Measurements from ENCODE around the gene PUSL1.
"Not testable (repeated sequence)": the region's sequence is repeated elsewhere in the genome, so short reads cannot be mapped to it uniquely, and the experiment has no call there.

The PUSL1 gene

DNA sequence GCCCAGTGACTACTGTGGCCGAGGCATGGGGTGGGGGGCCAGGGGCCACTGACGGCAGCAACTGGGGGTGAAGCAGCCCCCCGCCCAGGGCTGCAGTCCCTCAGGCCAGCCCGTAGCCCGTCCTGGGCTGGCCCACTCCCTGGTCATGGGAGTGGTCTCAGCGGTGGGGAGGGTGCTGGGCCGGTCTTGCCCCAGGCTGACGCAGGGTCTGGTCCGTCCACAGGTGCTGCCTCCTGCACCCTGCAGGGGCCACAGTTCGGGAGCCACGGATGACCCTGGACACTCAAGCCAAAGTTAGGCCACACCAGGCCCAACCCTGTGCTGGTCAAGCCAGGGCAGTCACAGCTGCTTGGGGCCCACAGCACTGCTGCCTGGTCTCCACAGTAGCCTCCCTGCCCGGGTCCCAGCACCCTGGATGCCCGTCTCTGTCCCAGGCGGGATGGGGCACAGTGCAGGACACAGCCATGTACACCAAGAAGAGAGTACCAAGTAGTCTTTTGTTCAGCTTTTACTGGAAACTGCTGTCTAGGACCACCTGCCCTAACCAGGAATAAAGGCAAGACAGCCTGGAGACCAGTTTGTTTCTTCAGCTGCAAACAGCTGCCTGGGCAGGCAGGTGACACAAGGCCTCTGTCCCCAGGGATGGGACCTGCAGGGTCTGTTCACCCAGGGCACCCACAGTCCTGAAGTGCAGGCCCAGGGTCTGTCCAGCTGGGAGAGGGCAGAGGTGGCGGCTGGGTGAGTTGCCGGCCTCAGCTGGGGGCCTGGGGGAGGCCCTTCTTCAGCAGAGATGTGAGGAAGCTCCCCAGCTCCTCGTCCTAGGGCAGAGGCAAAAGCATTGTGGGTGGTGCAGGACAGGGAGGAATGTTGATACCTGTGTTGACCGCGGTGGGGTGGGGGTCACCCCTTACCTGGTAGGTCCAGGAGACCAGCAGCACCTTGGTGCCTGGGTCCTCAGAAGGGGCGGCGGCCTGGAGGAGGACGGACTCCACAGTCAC lies 3.0 kb downstream of the PUSL1 start:
- no peak for DNase-seq

DNA sequence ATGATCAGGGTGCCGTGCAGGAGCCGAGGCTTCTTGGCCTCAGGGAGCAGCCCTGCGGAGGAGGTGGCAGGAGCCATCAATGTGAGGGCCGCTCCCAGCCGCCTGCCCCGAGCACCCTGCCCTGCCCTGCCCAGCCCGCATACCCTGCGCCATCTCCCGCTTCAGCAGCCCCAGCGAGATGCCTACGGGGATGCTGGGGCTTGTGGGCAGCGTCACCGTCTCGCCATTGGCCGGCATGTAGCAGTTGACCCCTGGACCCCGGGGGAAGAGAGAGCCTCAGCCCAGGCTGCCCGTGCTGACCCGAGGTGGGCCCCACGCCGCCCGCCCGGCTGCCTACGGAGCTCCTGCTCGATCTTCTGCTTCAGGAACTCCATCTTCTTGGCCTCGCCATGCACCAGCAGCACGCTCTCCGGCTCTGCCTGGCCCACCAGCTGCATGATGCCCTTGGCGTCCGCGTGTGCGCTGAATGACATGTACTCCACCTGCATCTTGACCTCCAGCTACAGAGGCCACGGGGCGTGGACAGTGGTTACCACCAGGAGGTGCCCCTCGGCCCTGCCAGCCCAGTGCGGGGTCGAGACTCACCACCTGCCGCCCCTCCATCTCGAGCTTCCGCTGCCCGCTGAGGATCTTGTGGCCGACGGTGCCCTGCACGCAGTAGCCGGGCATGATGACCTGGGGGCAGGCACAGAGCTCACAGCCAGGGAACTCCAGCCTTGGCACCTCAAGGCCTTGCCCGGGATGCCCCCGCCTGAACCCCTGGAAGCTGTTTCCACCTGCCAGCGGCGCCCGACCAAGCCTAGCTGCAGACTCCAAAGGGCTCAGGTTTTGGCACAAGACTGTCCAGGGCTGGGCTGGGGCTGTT lies 4.3 kb downstream of the PUSL1 start:
- no peak for DNase-seq

DNA sequence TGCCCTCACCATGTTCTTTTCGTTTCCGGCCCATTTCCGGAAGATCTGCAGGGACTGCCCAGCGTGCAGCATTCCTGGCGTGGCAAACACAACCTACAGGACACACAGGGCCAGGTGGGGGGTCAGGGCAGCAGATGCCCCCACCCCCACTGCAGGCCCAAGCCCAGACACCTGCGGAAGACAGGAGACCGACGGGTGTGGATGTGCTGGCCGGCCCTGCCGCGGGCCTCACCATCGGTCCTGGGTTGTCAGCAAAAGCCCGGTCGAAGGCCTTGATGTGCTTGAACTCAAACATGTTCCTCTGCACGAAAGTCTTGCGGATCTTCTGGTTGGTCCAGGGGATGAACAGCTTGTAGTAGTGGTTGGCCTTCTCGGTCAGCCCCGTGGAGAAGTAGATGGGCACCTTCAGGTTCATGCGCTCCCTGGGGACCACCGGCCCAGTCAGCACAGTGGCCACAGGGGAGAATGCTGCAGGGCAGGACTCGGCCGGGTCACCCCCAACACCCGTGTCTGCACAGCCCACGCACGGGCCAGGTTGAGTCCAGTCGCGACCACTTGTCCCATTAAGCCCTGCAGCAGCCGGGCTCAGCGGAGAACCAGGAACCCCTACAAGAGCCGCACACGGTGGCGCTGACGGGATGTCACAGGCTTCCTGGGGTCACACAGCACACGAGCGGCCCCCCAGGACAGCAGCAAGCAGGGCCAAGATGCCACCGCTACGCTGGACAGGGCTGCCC lies 5.3 kb downstream of the PUSL1 start:
- DNase-seq: no peak

DNA sequence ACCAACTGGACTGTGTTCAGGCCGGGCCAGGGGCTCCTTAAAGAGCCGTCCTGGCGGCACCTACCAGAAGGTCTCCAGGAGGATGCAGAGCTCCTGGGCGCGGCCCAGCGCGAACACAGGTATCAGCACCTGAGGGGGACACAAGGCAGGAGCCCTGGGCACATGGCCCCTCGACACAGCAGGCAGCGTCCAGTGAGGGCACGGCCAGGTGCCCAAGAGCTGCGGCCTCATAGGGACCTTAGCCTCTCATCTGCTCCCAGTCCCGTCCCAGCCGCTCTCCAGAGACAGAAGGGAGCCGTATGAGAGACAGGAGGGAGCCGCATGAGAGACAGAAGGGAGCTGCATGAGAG lies 5.8 kb downstream of the PUSL1 start:
- DNase-seq: no peak

DNA sequence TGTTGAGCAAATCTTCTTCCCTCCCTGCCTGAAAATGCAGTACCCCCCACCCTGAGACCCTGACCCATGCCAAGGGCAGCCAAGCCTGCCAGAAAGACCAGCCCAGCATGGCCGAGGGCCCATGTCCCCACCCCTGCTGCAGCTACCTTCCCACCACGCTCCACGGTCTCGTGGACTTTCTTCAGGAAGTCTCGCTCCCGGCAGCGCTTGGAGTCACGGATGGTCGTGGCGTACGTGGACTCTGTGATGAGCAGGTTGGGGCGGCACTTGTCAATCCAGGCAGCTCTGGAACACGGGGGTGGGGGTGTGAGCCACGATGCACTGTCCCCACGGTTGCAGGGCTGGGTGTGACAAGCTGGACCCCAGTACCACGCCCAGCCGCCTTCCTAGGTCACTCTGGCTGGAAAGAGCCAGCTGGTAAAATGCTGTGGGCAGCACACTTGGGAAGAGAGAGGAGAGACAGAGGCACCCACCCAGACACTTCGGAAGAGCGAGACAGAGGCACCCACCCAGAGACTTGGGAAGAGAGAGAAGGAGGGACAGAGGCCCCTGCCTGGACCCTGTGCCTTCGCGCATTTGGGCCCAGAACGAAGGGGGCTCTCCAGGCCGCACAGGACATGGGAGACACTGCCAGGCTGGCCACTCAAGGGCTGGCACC lies 6.4 kb downstream of the PUSL1 start:
- DNase-seq: no peak

DNA sequence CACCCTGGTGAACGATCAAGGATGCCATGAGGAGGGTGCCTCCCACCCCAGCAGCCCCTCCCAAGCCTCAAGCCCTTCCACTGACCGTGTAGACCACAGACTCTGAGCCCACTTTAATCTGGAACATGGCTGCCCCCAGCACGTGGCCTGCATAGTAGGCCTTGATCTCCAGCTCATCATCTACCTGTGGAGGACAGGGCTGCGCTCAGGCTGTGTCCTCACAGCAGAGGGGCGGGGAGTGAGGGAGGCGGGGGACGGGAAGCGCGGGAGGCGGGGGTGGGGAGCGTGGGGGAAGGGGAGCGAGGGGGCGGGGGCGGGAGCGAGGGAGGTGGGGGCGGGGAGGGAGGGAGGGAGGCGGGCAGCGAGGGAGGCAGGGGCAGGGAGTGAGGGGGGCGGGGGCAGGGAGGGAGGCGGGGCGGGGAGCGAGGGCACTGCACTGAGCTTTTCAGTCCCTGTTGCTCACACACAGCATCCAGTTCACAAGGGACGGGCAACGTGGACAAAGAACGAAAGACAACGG lies 7.1 kb downstream of the PUSL1 start:
- no peak for DNase-seq

DNA sequence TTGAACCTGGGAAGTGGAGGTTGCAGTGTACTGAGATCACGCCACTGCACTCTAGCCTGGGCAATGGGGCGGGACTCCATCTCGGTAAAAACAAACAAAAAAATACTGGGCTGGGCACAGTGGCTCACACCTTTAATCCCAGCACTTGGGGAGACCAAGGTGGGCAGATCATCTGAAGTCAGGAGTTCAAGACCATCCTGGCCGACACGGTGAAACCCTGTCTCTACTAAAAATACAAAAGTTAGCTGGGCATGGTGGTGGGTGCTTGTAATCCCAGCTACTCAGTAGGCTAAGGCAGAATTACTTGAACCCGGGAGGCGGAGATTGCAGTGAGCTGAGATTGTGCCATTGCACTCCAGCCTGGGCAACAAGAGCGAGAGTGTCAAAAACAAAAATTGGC lies 7.8 kb downstream of the PUSL1 start:
- not testable (repeated sequence) for DNase-seq

DNA sequence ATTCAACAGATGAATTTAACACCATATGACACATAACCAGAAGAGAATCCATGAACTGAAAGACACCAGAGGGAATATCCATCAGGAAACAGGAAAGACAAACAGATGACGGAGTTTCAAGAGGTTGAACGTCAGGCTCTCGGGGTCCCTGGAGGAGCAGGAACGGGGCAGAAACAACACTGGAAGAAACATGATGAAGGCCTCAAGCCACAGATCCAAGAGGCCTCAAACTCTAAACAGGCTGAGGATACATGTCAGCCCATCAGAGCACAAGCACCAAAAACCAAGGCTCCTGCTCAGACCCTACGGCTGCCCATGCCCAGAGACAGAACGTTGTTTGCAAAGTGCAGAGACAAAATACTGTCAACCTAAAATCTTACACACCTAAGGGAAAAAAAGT lies 9.0 kb downstream of the PUSL1 start:
- no peak for DNase-seq

DNA sequence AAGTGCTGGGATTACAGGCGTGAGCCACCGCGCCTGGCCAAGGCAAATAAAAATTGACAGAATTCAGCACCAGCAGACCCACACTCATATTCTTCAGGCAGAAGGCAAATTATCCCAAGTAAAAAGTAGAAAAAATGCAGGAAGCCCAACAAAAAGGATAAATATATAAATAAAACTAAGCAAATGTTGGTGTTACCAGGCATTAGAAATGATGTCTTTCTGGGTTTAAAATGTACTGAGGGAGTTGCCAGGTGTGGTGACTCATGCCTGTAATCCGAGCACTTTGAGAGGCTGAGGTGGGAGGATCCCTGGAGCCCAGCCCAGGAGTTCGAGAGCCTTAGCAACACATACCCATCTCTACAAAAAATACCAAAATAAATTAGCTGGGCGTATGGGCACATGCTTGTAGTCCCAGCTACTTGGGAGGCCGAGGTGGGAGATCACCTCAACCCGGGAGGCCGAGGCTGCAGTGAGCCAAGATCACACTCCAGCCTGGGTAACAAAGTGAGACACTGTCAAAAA lies 9.8 kb downstream of the PUSL1 start:
- DNase-seq: no peak

DNA sequence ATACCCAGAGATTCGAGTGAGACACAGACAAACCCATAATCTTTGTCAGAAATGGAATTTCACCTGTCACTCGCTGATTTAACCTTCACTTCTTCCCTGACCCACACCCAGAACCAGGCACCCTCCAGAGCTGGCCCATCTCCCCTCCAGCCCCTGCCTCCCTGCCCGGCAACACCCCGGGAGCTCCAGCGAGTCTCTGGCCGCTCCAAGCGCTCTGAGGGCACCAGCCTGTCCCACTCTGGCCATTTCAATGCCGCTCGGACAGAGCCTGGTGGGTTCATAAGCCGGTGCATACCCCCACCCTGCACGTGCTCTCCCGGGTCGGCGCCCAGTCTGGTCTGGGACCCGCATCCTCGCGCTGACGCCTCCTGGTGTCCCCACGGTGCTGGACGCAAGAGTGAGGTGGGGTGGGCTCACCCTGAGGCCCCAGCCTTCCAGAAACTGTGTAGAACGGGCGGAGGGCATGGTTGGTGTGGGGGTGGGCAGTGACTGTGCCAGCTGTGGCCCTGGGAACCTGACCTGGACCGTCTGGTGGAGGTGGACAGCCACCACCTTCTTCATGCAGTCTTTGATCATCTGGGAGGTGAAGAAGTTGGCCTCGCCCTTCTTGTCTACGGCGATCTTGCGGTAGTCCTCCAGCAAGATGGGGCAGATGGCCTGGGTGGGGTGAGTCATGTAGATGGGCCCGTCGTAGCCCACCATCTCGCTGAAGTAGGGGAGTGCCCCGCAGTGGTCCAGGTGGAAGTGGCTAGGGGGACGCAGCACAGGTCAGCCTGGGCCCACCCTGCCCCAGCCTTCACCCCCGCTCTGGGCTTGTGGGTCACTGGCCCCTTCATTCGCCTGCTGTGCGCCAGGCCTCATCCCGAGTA lies 10.6 kb downstream of the PUSL1 start:
- DNase-seq: no peak

DNA sequence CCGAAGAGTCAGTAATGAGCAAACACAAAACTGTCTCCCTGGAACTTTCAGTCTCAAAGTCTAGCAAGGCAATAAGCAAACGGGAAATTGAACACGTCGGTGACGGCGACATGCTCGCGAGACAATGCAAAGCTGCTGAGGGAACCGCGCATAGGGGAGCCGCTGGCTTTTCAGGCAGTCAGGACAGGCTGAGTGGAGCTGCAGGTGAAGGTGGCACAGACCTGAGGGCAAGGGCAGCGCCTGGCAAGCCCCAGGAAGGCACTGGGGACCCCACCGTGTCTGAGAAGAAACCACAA lies 11.2 kb downstream of the PUSL1 start:
- no peak for DNase-seq

DNA sequence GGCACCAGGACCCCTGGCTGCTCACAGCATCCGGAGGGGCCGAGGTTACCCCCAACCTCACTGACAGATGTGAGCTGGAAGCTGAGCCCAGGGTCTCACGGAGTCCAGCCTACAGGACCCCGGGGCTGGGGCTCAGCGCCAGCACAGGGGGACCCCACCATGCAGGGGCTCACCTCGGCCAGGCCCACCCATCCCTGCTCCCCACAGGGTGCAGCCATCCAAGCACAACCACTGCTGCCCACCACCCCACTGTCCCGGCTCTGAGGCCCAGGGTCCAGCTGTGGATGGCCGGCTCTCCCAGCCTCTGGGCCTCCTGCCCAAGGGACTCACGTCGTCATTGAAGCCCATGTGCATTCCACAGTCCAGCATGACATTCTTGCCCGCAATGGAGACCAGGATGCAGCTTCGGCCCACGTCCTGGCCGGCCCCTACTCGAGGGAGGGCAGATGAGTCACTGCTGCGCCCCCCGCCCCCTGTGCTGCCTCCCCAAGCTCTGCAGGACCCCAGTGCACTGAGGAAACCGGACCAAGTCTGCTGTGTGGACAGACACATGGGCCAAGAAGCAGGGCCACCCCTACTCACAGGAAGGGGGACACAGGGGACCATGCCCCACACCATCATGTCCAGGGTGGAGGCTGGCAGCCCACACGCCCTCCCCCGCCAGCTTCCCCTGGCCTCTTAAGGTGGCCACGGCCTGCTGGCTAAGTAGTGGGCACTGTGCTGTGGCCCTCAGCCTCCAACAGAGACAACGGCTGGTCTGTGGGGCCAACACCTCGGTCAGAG lies 12.5 kb downstream of the PUSL1 start:
- no peak for DNase-seq

DNA sequence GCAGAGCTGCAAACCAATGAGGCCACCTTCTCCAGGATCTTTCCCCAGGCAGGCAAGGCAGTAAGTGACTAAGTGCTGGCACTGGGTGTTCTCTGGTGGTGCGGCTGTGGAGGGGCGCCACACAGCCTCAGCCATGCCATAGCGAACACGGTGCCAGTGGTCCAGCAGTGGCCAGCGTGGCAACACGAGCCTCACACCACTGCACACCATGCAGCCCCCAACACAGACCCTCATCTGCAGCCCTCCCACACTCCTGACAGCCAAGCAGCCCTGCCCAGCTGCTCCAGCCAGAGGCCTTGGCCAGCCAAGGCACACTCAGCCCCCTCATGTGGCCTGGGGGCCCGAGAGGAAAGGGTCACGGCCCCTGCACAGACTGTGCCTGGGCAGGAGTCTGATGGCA lies 13.1 kb downstream of the PUSL1 start:
- DNase-seq: no peak

DNA sequence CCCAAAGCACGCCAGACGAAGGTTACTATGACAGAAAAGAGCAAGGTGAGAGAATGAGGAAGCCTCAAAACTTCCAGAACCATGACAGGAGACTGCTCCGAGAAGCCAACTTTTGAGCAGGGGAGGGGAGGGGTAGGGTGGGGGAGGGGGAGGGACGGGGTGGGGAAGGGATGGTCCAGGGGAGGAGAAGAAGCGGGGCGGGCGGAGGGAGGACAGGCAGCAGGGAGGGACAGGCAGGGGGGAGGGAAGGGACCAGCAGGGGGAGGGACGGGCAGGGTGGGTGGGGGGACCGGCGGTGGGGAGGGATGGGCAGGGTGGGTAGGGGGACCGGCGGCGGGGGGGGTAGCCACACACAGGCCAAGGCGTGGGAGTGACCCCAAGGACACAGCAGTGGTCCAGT lies 14.0 kb downstream of the PUSL1 start:
- DNase-seq: no peak

DNA sequence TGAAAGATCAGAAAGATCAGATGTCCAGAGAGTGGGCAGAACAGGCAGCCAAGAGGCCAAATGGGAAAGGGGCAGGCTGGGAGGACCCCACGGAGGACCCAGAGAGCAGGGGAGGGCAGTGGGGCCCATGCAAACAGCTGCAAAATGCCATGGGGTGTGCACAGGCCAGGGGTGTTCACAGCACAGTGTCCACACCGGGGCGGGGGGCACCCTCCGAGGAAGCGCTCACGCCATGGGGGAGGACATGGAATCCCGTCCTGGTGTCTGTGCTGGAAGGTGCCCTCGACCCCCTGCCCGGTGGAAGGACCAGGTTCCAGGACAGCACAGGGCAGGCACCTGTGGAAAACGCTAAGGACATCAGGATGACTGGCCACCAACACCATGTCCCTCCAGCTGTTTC lies 14.6 kb downstream of the PUSL1 start:
- no peak for DNase-seq

DNA sequence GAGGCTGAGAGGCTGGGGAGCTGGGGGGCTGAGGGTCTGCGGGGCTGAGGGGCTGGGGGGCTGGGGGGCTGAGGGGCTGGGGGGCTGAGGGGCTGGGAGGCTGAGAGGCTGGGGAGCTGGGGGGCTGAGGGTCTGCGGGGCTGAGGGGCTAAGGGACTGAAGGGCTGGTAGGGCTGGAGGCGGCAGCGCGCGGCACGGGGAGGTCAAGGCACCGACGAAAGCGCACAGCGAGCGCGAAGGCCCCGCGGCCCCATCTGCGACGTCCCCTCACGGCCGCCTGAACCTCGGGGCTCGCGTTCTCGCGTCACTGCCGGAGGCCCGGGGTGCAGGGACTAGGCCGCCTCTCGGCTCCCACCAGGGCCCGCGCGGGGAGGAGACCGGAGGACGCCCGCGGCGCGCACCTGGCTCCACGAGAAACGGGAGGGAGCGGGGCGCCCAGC lies 15.7 kb downstream of the PUSL1 start:
- DNase-seq: no peak

DNA sequence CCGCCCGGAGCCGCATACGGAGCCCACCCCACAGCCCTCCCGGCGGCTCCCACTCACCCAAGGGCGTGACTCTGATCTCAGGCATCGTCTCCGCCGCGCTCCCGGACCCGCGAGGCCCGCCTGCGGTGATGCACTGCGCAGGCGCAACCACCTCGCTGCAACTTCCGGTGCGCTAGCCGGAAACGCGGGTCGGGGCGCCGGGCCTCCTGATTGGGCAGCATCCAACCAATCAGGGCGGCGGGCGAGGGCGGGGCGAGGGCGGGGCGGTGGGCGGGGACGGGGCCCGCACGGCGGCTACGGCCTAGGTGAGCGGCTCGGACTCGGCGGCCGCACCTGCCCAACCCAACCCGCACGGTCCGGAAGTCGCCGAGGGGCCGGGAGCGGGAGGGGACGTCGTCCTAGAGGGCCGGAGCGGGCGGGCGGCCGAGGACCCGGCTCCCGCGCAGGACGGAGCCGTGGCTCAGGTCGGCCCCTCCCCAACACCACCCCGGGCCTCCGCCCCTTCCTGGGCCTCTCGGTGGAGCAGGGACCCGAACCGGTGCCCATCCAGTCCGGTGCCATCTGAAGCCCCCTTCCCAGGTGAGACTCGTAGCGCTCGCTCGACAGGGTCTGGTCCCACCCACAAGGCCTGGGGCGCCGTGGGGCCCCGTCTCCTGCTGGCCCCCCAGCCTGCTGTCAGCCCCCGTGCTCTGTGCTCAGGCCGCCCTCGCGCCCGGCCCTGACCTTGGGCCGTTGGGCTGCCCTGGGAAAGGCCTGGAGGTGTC lies 16.3 kb downstream of the PUSL1 start, which contains the start of the genes CPTP and INTS11:
CPTP (plus strand) TSS at position 279 of the 764 bp plus-strand sequence. CDS start 2,109 bp downstream, outside the sequence.
INTS11 (minus strand) TSS at position 137 of the 764 bp plus-strand sequence; CDS start at position 85, 52 bp downstream.
- peak; percentile 96 for DNase-seq

DNA sequence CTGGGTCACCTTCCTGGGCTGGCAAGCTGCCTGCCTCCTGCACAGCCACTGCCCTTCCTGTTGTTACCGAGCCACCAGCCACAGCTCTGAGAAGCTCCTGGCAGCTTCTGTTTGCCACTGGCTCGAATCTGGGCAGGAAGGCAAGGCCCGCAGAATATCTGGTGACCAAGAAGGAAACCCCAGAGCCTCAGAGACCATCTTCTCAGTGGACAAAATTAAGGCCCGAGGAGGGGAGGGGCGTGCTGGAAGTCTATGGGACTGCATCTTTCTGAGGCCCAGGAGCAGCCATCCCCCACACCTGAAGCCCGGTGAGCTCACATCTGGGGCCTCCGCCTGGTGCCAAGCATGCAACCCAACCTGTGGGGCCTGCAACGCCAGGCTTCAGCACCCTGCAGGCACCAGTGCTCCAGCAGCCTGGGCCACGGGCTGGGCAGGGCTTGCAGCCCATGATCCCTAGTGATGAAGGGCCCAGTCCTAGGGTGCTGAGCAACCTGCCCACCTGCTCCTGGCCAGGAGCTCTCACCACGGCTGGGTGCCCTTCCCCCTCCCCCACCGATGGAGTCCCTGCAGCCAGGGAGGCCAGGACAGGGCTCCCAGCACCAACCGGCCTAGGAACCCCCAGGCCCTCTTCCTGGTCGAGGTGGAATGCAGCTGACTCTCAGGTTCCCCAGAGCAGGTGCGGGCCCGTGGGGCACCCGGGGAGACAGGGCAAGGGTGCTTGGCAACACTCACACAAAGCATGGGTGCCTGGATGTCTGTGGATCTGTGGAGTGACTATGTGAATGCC lies 17.1 kb downstream of the PUSL1 start:
- DNase-seq: no peak
